NCI-H226 (cell line): ENCODE data around the gene PIAS4.

Experiments used
- DNase-seq: peaks from one replicate; pipeline ENCODE4 v3.0.0-alpha.2; 2015

The PIAS4 gene

DNA sequence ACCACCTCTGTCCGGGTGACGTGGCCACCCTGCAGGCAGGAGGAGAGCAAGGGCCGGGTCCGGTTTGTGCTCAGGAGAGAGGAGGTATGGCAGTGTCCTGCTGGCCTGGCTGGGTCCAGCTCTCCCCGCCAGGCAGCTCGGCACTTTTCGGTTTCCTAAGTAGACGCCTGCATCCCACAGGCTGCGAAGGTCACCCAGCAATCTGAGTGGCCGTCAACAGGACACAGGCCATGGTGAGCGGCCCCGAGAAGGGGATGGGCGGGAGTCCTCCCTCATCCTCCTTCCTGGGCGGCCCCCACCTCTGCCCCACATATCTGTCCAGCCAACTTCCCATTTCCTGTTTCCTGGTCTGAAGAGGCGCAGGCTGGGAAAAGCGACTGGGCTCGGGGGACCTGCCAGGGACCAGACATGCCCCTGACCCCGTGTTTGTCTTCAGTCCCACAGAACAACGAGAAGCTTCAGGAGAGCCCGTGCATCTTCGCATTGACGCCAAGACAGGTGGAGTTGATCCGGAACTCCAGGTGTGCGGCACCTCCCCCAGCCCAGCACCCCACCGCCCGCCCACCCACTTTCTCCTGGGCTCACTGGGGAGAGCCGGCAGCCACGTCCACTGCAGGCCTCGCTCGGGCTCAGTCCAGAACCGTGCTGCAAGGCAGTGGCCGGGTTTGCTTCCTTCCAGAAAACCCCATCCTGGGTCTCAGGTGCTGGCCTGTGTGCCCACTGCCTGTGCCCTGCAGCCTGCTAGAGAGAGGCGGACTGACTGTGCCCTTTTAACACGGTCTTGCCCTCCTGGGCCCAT, 16.3 kb downstream of the PIAS4 start:
- no peak for DNase-seq

DNA sequence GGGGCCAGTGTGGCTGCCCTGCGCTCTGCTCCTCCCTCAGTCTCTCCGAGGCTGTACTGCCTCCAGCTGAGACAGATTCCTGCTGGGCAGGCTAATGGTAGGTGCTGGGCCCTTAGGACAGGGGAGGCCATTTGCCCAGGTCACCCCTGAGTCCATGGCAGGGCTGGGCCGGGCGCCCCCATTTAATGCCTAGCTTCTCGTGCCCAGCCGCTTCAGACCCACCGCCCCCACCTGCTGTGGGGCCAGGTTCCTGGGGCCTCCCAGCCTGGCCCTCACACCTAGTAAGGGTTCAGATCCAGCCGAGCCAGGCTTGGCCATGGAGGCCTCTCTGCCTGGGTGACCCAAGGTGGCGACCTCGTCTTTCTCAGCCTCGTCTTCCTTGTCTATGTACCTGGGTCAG, 17.8 kb downstream of the PIAS4 start:
- no peak for DNase-seq

DNA sequence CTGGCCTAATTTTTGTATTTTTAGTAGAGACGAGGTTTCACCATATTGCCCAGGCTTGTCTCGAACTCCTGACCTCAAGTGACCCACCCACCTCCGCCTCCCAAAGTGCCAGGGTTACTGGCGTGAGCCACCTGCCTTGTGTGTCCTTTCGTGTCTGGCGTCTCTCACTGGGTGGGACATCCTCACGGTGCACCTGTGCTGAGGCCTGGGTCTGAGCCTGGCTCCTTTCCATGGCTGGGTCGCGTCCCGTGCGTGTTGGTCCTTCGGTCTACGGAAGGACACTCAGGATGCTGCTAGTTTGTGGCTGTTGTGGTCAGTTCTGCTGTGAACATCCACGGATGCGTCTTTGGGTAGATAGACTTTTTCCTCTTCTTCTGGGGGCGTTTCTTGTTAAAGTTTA, 19.6 kb downstream of the PIAS4 start:
- DNase-seq = no peak

DNA sequence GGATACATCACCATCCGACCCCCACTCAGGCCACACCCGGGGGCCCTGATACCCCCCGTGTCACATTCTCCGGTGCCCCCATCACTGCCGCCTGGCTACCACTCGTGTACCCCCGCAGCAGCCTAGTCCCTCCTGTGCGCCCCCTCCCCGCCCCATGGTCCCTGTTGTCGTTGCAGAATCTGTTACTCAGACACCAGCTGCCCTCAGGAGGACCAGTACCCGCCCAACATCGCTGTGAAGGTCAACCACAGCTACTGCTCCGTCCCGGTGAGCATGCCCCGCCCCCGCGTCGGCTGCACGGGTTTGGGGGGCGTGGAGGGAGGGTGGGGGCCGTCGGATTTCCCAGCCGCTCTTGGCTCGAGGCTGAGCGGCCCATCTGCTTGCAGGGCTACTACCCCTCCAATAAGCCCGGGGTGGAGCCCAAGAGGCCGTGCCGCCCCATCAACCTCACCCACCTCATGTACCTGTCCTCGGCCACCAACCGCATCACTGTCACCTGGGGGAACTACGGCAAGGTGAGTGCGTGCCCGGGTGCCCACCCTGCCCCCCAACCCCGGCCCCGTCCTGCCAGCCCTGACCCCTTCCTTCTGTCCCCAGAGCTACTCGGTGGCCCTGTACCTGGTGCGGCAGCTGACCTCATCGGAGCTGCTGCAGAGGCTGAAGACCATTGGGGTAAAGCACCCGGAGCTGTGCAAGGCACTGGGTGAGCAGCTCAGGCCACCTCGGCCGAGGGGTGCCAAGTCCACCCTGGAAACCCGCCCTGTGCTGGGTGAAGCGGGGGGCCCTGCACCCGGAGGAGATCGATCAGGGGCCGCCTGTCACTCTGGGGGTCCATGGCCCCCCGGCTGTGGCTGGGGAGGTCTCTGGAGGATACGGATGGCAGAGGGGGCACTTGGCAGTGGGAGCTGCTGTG, 21.1 kb downstream of the PIAS4 start:
- no peak for DNase-seq

DNA sequence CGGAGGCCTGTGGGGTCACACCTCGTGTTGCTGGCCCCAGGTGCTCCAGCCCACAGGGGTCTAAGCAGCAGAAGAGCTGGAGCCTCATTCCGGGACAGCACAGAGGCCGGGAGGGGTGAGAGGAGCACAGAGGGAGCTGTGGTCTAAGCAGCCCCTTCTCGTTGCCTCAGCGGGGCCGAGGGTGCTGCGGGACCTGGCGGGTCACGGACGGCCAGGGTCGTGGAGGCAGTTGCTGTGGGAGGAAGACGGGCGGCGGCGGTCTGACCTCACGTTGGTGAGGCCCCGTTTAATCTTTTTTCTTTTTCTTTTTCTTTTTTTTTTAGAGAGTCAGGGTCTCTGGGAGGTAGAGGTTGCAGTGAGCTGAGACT, 21.7 kb downstream of the PIAS4 start:
- no peak for DNase-seq

DNA sequence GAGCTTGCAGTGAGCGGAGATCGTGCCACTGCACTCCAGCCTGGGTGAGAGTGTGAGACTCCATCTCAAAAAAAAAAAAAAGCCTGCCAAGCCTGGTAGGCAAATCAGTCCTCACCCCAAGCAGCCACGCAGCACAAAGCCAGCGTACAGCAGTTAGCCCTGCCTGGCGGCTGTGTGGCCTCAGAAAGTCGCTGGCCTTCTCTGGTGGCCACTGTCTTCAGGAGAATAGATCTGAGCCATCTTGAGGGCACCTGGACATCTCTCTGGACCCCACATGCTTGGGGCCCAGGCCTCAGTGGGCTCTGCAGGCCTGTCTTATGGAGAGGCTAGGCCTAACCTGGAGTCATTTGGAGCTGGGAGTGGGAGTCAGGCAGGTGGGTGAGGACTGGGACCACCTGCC, 23.0 kb downstream of the PIAS4 start:
- no peak for DNase-seq

DNA sequence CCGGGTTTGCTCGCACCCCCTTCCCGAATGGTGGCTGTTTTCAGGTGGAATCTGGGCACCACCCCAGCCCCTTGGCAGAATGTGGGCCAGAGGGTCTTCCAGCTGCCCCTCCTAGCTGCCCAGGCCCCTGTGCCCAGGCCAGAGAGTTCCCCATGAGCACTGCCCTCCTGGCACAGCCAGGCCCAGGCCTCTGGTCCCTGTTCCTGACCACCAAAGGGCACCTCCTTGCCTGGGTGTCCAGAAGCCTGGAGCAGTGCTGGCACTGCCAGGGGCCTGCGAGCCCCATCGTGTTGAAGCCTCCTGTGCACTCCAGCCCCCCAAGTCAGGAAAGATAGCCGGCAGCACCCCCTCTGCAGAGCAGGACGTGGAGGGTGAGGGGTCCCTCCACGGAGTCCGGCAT, 23.4 kb downstream of the PIAS4 start:
- DNase-seq = no peak

DNA sequence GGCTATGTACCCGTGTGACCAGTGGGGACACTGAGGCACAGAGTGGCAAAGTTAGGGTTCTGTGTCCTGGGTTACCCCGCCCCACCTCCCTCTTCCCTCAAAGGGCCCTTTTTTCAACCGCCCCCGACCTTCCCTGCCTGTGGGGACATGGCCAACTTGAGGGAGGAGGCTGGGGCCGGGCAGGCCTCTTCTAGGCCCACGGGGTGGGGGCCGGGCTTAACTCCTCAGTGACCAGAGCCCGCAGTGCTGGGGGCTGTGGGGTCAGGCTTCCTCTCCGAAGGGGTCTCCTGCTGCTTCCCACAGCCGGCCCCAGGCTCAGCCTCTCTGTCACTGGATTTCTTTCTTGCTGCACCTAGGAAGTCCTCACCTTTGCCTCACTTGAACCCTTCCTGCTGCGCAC, 23.9 kb downstream of the PIAS4 start:
- DNase-seq = no peak

DNA sequence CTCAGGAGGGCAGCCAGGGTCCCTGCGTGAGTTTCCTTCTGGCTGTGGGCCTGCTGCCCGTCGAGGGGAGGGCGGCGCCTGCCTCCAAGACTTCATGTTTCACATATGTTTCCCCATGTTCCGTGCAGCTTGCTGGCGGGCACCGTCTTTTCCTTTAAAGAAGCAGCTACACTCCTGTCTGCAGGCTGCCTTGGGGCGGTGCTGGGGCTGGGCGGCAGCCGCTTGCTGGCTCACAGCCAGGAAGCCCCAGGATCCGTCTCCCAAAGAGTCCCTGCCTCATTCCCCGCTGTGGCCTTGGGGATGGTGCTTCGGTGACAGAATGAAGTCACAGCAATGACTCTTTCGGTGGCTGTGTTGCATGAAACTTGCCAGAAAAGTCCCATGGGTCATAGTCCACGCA, 24.9 kb downstream of the PIAS4 start:
- no peak for DNase-seq

DNA sequence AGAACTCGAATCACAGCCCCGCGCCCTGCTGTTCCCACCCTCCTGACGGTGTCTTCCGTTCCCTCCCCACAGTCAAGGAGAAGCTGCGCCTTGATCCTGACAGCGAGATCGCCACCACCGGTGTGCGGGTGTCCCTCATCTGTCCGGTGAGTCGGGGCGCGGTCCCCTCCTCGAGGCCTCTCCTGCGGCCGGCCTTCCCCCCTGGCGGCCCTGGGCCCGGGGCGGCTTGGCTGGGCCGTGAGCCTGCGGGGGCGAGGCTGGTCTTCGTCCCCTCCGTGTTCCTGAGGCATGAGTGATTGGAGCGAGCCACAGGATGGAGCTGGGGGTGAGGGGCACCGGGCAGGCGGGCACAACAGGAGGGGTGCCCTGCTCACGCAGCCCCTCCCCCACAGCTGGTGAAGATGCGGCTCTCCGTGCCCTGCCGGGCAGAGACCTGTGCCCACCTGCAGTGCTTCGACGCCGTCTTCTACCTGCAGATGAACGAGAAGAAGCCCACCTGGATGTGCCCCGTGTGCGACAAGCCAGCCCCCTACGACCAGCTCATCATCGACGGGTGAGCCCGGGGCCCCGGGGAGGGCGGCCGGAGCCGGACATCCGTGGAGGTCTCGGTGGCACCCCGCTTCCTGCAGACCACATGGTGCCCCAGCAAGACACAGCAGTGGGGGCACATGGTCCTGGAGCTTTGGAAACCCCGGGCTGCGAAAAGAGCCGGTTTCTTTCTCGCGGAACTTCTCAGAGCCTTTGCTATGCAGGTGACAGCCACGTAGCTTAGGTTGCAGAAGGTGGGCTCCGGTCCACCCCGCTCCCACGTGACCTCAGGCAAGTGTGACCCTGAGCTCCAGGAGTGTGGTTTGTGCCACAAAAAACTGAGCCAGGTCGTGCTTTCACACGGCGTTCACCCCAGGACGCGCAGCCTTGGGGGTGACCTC, 25.8 kb downstream of the PIAS4 start:
- DNase-seq = no peak

DNA sequence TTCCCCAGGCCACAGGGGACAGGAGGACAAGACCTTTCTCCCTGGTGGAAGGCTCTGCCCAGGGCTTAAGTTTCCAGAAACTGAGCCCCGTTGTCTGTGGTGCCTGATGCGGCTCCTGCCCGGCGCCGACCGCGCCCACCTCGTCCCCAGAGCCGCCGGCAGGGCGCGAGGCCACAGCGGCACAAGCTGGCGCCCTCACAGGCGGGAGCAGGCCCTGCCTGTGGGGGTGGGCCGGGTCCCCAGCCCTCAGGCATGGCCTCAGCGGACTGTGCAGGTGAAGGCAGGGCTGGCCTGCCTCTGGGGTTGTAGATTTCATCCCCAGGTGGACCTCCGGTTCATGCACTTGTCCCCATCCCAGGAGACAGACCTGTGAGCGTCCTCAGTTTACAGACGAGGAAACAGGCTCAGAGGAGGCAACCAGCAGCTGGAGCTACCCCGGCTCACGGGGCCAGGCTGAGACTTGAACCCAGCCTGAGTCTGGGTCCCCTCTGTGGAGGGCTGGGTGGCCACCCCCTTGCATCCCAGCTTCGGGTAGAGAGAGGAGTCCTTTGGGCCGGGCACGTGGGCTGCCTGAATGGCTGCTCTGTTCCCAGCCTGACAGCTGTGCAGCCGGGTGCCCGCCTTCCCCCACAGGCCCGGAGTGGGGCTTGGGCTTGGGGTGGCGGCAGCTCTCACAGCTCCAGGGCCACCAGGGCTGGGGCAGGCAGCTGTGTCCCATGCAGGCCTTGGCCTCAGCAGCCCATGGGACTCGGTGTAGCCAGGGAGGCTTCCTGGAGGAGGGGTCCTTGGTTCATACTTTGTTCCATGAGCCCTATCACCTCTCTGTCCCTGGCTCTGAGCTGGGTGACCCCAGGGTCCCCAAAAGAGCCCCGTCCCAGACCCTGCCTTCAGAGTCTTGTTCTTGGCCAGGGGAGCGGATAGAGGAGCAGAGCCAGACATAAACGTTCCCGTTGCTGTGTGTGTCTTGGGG, 26.8 kb downstream of the PIAS4 start:
- DNase-seq = no peak

DNA sequence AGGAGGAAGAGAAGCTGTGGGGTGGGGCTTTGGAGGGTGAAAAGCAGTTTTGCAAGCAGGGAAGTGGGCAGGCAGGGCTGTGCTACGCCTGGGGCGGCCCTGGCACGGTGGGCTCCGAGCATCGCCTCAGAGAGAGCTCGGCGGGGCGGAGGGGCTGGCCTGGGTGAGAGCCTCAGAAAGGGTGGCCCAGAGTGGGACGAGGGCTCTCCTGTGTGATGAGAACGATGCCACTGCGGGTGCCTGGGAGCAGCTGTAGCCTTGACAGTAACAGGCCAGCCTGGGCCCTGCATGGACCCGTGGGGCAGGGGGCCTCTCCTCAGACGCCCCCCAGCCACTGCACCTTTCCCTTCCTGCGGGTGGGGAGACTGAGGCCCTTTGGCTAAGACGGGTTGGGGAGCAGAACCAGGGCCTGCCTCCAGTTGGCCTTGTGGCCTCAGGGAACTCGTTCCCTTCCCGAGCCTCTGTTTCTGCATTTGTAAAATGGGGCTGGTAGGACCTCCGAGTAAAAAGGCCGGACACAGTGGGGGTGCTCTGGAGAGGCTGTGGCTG, 27.6 kb downstream of the PIAS4 start:
- no peak for DNase-seq

DNA sequence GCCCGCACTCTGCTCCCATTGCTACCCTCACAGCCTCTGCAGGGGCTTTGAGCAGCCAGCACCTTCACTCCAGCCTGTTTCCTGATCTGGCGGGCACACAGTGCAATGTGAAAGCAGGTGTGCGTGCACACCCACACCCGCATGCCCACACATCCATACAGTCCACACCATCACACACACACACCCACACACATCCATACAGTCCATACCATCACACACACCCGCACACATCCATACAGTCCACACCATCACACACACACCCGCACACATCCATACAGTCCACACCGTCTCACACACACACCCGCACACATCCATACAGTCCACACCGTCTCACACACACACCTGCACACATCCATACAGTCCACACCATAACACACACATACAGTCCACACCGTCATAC, 28.0 kb downstream of the PIAS4 start:
- DNase-seq = no peak

DNA sequence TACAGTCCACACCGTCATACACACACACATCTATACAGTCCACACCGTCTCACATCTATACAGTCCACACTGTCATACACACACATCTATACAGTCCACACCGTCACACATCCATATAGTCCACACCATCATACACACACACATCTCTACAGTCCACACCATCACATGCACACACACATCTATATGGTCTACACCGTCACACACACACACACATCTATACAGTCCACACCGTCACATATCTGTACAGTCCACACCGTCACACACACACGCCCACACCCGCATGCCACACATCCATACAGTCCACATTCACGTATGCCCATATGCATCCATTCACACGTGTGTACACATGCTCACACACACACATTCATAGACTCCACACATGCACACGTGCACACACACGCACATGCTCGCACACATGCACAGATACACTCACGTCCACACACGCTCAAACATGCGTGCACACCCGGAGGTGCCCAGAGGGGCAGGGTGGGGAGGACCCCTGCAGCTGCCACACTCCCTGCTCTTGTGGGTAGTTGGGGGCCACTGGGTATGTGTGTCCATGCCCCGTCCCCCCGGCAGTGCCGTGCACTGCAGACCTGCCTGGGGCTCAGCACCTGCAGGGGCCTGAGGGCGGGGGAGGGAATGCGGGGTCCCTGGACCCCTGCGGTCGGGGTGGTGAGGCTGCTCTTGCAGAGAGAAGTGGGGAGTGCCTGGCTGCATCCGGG, 29.2 kb downstream of the PIAS4 start:
- no peak for DNase-seq

DNA sequence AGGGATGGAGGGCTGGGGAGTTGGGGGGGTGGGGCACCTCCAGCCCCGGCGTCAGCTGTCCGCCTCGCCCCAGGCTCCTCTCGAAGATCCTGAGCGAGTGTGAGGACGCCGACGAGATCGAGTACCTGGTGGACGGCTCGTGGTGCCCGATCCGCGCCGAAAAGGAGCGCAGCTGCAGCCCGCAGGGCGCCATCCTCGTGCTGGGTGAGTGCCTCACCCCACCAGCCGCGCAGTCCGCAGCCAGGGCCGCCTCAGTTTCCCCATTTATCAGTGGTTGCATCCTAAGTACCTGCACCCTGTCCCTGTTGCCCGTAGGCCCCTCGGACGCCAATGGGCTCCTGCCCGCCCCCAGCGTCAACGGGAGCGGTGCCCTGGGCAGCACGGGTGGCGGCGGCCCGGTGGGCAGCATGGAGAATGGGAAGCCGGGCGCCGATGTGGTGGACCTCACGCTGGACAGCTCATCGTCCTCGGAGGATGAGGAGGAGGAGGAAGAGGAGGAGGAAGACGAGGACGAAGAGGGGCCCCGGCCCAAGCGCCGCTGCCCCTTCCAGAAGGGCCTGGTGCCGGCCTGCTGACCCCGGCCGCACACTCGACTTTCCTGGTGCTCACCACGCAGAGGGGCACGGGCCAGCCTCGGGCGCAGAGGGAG, 29.9 kb downstream of the PIAS4 start:
- no peak for DNase-seq

DNA sequence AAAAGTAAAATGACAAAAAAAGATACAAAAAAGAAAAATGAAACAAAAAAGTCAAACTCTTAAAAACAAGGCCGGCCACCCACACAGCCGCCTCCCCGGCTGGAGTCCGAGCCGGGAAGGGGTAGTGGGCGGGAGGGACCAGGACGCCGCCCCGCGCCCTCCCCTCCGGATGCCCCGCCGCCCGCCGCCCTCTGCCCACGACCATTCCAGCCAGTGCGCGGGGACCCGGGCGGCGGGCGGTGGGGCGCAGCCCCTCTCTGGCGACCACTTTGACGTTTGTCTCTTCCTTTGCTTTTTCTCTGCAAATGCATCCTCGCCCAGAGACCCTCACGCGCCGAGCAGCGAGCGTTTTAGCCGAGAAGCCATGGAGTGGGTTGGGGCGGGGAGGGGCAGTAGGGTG, 30.5 kb downstream of the PIAS4 start:
- DNase-seq = no peak

DNA sequence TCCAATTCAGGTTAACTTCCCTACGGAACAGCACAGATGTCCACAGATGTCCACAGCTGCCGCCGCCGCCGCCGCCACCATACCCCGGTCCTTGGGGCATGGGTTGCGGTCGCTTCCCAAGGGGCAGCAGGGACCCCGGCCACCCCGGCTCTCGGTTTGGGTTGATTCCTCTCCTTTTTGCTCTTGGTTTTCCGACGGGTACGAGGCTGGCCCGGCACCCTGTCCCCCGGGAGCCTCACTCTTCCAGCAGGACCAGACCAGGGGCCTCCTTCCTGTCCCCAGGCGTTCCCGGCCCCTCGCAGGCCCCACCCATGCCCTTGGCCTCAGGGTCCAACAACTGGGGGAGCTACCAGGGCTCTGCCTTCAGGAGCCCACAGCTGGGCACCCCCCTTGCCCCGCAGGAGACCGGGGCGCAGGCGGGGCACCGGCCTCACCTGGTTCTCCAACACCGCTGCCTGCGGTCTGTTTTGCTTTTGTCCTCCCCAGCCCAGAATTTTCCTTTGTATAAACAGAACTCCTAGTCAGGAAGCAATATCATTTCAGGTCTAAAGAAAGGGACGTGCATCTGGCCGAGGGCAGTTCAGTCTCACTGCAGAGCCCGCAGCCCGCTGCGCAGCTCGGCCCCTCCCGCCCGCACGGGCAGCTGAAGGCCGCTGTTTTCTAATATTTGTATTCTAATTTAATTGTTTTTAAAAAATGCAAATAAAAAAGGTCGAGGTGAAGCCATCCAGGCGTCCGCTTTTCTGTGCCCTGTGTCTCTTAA, 31.3 kb downstream of the PIAS4 start:
- DNase-seq = no peak

DNA sequence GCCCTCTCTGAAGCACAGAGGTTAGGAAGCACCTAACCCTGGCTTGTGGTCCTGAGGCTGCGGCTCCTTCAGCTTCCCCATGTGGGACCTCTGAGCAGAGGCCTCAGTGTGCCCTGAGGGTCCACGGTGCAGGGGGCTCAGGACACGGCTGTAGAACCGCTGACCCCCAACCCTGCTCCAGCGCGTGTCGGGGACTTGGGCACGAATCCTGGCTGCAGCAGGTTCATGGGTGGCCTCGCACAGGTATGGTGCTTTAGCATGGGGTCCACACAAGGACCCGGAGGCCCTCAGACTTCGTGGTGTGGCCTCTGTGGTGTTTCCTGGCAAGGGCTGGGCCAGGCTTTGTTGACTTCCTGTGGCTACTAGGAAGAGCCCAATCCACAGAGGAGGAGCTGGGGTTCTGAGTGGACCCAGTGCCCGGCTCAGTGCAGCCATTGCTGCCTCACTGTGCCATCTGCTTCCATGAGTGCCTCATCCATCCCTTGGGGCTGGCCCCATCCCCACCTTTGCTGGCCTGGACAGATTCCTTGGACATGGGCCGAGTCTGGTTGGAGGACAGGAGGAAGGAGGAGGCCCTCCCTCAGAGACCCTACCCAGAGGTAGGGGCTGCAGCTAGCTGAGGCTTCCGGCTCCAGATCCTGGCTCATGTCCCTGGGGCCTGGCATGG, 34.7 kb downstream of the PIAS4 start:
- DNase-seq = no peak

DNA sequence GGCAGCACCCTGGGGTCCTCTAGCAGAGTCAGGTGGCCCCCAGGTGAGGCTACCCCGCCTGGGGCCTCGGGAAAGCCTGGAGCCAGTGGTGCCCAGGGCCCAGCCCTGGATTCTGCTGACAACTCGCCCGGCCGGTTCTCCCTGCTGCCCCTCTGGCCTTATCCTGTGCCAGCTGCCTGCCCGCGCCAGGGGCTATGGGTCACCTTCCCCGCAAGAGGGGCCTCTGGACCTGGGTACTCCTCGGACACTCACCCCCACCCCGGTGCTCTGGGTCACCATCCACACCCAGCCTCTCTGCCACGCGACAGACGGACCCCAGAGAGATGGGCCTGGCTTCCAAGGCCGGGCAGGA, 35.2 kb downstream of the PIAS4 start:
- no peak for DNase-seq
